Neural crest cell (in vitro differentiated cells): Measurements from ENCODE around the gene SIRPA. TPM values are rescaled to one million over a fixed set of nuclear protein-coding genes. Genes with fewer than 3 reads are reported as not detected.

Source experiments
- DNase-seq: peaks from one replicate; pipeline ENCODE4 v3.0.0; 2021; ENCODE audit warnings: low read depth, mixed read lengths, low spot score
- H3K27ac Mint-ChIP-seq: one replicate; pipeline ENCODE4 v1.8.0; 2021; ENCODE audit warnings: mild to moderate bottlenecking, mixed read lengths; ENCODE audit not compliant: unreplicated experiment
- H3K27me3 Mint-ChIP-seq: 2 replicates; pipeline ENCODE4 v1.8.0; 2021; ENCODE audit warnings: low read depth, mild to moderate bottlenecking, mixed read lengths
- H3K36me3 Mint-ChIP-seq: 2 replicates; pipeline ENCODE4 v1.8.0; 2021; ENCODE audit warnings: low read depth, mild to moderate bottlenecking, mixed read lengths
- H3K4me1 Mint-ChIP-seq: 2 replicates; pipeline ENCODE4 v1.8.0; 2021; ENCODE audit warnings: mixed read lengths
- H3K4me3 Mint-ChIP-seq: one replicate; pipeline ENCODE4 v1.8.0; 2021; ENCODE audit warnings: mild to moderate bottlenecking, mixed read lengths
- H3K9me3 Mint-ChIP-seq: 2 replicates; pipeline ENCODE4 v1.8.0; 2021; ENCODE audit warnings: mixed read lengths
- CTCF ChIP-seq: fragments of 200-600 bp; sonication (generic); conservative IDR thresholded peaks from 2 replicates; pipeline ENCODE4 v1.5.0; 2021; ENCODE audit warnings: antibody characterized with exemption, mild to moderate bottlenecking
- total RNA-seq: library from RNA; stranded (reverse); gene quantifications from 2 replicates; pipeline ENCODE4 v1.2.1, GENCODE V29; 2021

The SIRPA gene
- total RNA-seq, 1 donor from 2014 or later: 10.2 TPM

GRCh38 chr20:1868856-1869255, 26.4 kb upstream of the SIRPA start:
- H3K27me3 Mint-ChIP-seq: peaks cover 17% of the 10 kb centered on the region
- TF ChIP-seq CTCF: no peak
- no peak for DNase-seq
- H3K9me3 Mint-ChIP-seq: no peaks in the 10 kb centered on the region
- H3K4me1 Mint-ChIP-seq: no peaks in the 10 kb centered on the region
- no peak overlapping the region for H3K27ac Mint-ChIP-seq
- H3K4me3 Mint-ChIP-seq: no peak overlapping the region
- H3K36me3 Mint-ChIP-seq: no peaks in the 10 kb centered on the region

- DNase-seq: no peak
- Mint-ChIP-seq H3K4me3 (no peak overlapping the region), H3K9me3 (no peaks in the 10 kb centered on the region), H3K27me3 (peaks cover 15% of the 10 kb centered on the region), H3K27ac (no peak overlapping the region), H3K4me1 (peaks cover 13% of the 10 kb centered on the region), H3K36me3 (no peaks in the 10 kb centered on the region)
- no peak for TF ChIP-seq CTCF
These were observed 24.9 kb upstream of the SIRPA start for GRCh38 chr20:1870323-1870722.

GRCh38 chr20:1870792-1871550, 24.2 kb upstream of the SIRPA start:
- peaks cover 17% of the 10 kb centered on the region for H3K4me1 Mint-ChIP-seq

GRCh38 chr20:1871807-1872458, 23.3 kb upstream of the SIRPA start:
- no peak for DNase-seq
- Mint-ChIP-seq H3K4me1 (peaks cover 17% of the 10 kb centered on the region), H3K36me3 (no peaks in the 10 kb centered on the region), H3K9me3 (no peaks in the 10 kb centered on the region), H3K4me3 (no peak overlapping the region), H3K27me3 (peaks cover 4% of the 10 kb centered on the region), H3K27ac (no peak overlapping the region)
- TF ChIP-seq CTCF: no peak

More at GRCh38 chr20:1870792-1871550, 24.2 kb upstream of the SIRPA start:
- no peak for DNase-seq
- Mint-ChIP-seq H3K9me3 (no peaks in the 10 kb centered on the region), H3K36me3 (no peaks in the 10 kb centered on the region), H3K4me3 (no peak overlapping the region), H3K27me3 (peaks cover 11% of the 10 kb centered on the region), H3K27ac (no peak overlapping the region)
- no peak for TF ChIP-seq CTCF

GRCh38 chr20:1872459-1873097, 22.6 kb upstream of the SIRPA start:
- Mint-ChIP-seq H3K4me1 (peaks cover 17% of the 10 kb centered on the region), H3K4me3 (no peak overlapping the region), H3K36me3 (no peaks in the 10 kb centered on the region), H3K9me3 (no peaks in the 10 kb centered on the region), H3K27me3 (no peaks in the 10 kb centered on the region), H3K27ac (no peak overlapping the region)
- DNase-seq: no peak
- TF ChIP-seq CTCF: no peak
